H9 (cell line): ENCODE results near the gene ALOX15B. TPM values are rescaled to one million over a fixed set of nuclear protein-coding genes. Genes with fewer than 3 reads are reported as not detected.

ENCODE experiments used
- DNase-seq: peaks from one replicate; pipeline ENCODE4 v3.0.0-alpha.2; 2017
- H2AFZ ChIP-seq: one replicate; pipeline ENCODE4 v1.6.1; 2013; ENCODE audit warnings: mild to moderate bottlenecking, low read length, control low read depth, moderate library complexity
- H2AK5ac ChIP-seq: 2 replicates; pipeline ENCODE4 v1.6.1; 2013; ENCODE audit warnings: low read length, control low read depth, mixed read lengths; ENCODE audit not compliant: insufficient read length
- H2BK120ac ChIP-seq: one replicate; pipeline ENCODE4 v1.6.1; 2013; ENCODE audit warnings: low read depth, mild to moderate bottlenecking, low read length, control low read depth, inconsistent platforms; ENCODE audit not compliant: poor library complexity, severe bottlenecking
- H2BK12ac ChIP-seq: 2 replicates; pipeline ENCODE4 v1.6.1; 2013; ENCODE audit warnings: low read length, control low read depth, mixed read lengths, low read depth; ENCODE audit not compliant: insufficient read length
- H2BK15ac ChIP-seq: 2 replicates; pipeline ENCODE4 v1.6.1; 2013; ENCODE audit warnings: low read depth, low read length, control low read depth
- H2BK20ac ChIP-seq: one replicate; pipeline ENCODE4 v1.6.1; 2013; ENCODE audit warnings: low read depth, mild to moderate bottlenecking, low read length, control low read depth, inconsistent platforms; ENCODE audit not compliant: poor library complexity, severe bottlenecking
- H2BK5ac ChIP-seq: 2 replicates; pipeline ENCODE4 v1.6.1; 2013; ENCODE audit warnings: low read length, control low read depth, mixed read lengths; ENCODE audit not compliant: insufficient read length
- H3K14ac ChIP-seq: 2 replicates; pipeline ENCODE4 v1.6.1; 2013; ENCODE audit warnings: low read length, control low read depth; ENCODE audit not compliant: insufficient read depth
- H3K18ac ChIP-seq: 2 replicates; pipeline ENCODE4 v1.6.1; 2013; ENCODE audit warnings: low read depth, mild to moderate bottlenecking, mixed read lengths, low read length, control low read depth; ENCODE audit not compliant: insufficient read length
- H3K23ac ChIP-seq: 2 replicates; pipeline ENCODE4 v1.6.1; 2013; ENCODE audit warnings: low read length, control low read depth, mixed read lengths, low read depth; ENCODE audit not compliant: insufficient read length
- H3K23me2 ChIP-seq: 2 replicates; pipeline ENCODE4 v1.6.1; 2013; ENCODE audit warnings: low read depth, mild to moderate bottlenecking, mixed read lengths, low read length, control low read depth; ENCODE audit not compliant: insufficient read length, poor library complexity, severe bottlenecking
- H3K27ac ChIP-seq: 2 replicates; pipeline ENCODE4 v1.5.1; 2013; ENCODE audit warnings: low read length, control low read depth, mixed read lengths, low read depth; ENCODE audit not compliant: insufficient read length
- H3K27me3 ChIP-seq: 2 replicates; pipeline ENCODE4 v1.6.1; 2013; ENCODE audit warnings: low read length, control low read depth, inconsistent platforms; ENCODE audit not compliant: insufficient read depth
- H3K4ac ChIP-seq: 2 replicates; pipeline ENCODE4 v1.6.1; 2013; ENCODE audit warnings: low read depth, mild to moderate bottlenecking, control low read depth, inconsistent platforms, low read length, moderate library complexity
- H3K4me1 ChIP-seq: 2 replicates; pipeline ENCODE4 v1.6.1; 2013; ENCODE audit warnings: low read length, control low read depth, inconsistent platforms; ENCODE audit not compliant: insufficient read depth
- H3K4me2 ChIP-seq: 2 replicates; pipeline ENCODE4 v1.6.1; 2013; ENCODE audit warnings: low read length, control low read depth, mixed read lengths; ENCODE audit not compliant: insufficient read length, insufficient read depth
- H3K56ac ChIP-seq: 2 replicates; pipeline ENCODE4 v1.6.1; 2013; ENCODE audit warnings: low read depth, mild to moderate bottlenecking, mixed read lengths, low read length, control low read depth; ENCODE audit not compliant: insufficient read length
- H3K79me1 ChIP-seq: 2 replicates; pipeline ENCODE4 v1.6.1; 2013; ENCODE audit warnings: low read depth, mild to moderate bottlenecking, moderate library complexity, low read length, control low read depth, inconsistent platforms; ENCODE audit not compliant: insufficient read depth, poor library complexity, severe bottlenecking
- H3K79me2 ChIP-seq: 2 replicates; pipeline ENCODE4 v1.6.1; 2013; ENCODE audit warnings: low read length, control low read depth, inconsistent platforms; ENCODE audit not compliant: insufficient read depth
- H3K9ac ChIP-seq: 2 replicates; pipeline ENCODE4 v1.6.1; 2013; ENCODE audit warnings: low read length, control low read depth, mixed read lengths; ENCODE audit not compliant: insufficient read length; ENCODE audit errors: extremely low read depth
- H3K9me3 ChIP-seq: one replicate; pipeline ENCODE4 v1.6.1; 2013; ENCODE audit warnings: low read depth, low read length, inconsistent platforms; ENCODE audit not compliant: control insufficient read depth
- H3T11ph ChIP-seq: one replicate; pipeline ENCODE4 v1.6.1; 2013; ENCODE audit warnings: mild to moderate bottlenecking, low read length, control low read depth, inconsistent platforms
- H4K20me1 ChIP-seq: one replicate; pipeline ENCODE4 v1.6.1; 2013; ENCODE audit not compliant: control insufficient read depth, insufficient read length, insufficient read depth
- H4K5ac ChIP-seq: 2 replicates; pipeline ENCODE4 v1.6.1; 2013; ENCODE audit warnings: low read depth, mild to moderate bottlenecking, mixed read lengths, low read length, control low read depth; ENCODE audit not compliant: insufficient read length
- H4K8ac ChIP-seq: replicated peaks from 2 replicates; pipeline ENCODE4 v1.6.1; 2013; ENCODE audit warnings: low read length, control low read depth, mixed read lengths, low read depth; ENCODE audit not compliant: insufficient read length
- H4K91ac ChIP-seq: 2 replicates; pipeline ENCODE4 v1.6.1; 2013; ENCODE audit warnings: low read depth, mild to moderate bottlenecking, moderate library complexity, mixed read lengths, low read length, control low read depth; ENCODE audit not compliant: insufficient read length
- H3K27ac Mint-ChIP-seq, 3 experiments: 2 replicates in 2 of 3; 3 replicates in 1 of 3; pipeline ENCODE4 v1.8.0; 2020 to 2021; ENCODE audit warnings: mixed read lengths in 3 of 3, mild to moderate bottlenecking in 1 of 3, moderate library complexity in 1 of 3
- H3K27me3 Mint-ChIP-seq: 2 replicates; pipeline ENCODE4 v1.8.0; 2021; ENCODE audit warnings: low read depth, mild to moderate bottlenecking, moderate library complexity, mixed read lengths
- H3K36me3 Mint-ChIP-seq, 3 experiments: 2 replicates in 2 of 3; 3 replicates in 1 of 3; pipeline ENCODE4 v1.8.0; 2020 to 2021; ENCODE audit warnings: low read depth in 3 of 3, mixed read lengths in 3 of 3; ENCODE audit not compliant: insufficient read depth in 1 of 3
- H3K4me1 Mint-ChIP-seq, 2 experiments: 2 replicates each; pipeline ENCODE4 v1.8.0; 2020; ENCODE audit warnings: mixed read lengths in 2 of 2
- H3K4me3 Mint-ChIP-seq, 2 experiments: 2 replicates in 1 of 2; 3 replicates in 1 of 2; pipeline ENCODE4 v1.8.0; 2020 to 2021; ENCODE audit warnings: mild to moderate bottlenecking in 2 of 2, mixed read lengths in 2 of 2, moderate library complexity in 1 of 2
- H3K9me3 Mint-ChIP-seq, 2 experiments: 2 replicates in 1 of 2; 3 replicates in 1 of 2; pipeline ENCODE4 v1.8.0; 2020; ENCODE audit warnings: mild to moderate bottlenecking in 2 of 2, mixed read lengths in 2 of 2, moderate library complexity in 1 of 2
- CTCF ChIP-seq: fragments of 200-600 bp; sonication (generic); conservative IDR thresholded peaks from 3 replicates; pipeline ENCODE4 v1.8.0; 2021; ENCODE audit warnings: antibody characterized with exemption, mild to moderate bottlenecking
- WGBS: extraction: QIAGEN DNeasy Blood & Tissue Kit; methylation state at CpG from one replicate; pipeline ENCODE4 v1.1.7; 2013; ENCODE audit warnings: missing lambda C conversion rate, low lambda C conversion rate, mixed read lengths; ENCODE audit not compliant: insufficient read length; ENCODE audit errors: extremely low coverage; 5-methylcytosine and 5-hydroxymethylcytosine counted together
- total RNA-seq: library from RNA; stranded (reverse); gene quantifications from 2 replicates; pipeline ENCODE4 v1.2.1, GENCODE V29; 2021

The ALOX15B gene
- total RNA-seq, 1 experiment from 2014 or later: not detected

- WGBS: no CpG with 5 or more reads among the region's 20 CpGs
- Mint-ChIP-seq H3K4me3 (no peak within 1 kb of the TSS; a peak in 1 of 5 replicates), H3K4me1 (peaks cover 15 to 17% of the 10 kb centered on the region in 2 experiments), H3K36me3 (no peaks in the 10 kb centered on the region; a peak in 1 of 7 replicates), H3K27ac (no peak within 1 kb of the TSS; a peak in 1 of 7 replicates), H3K27me3 (peaks cover 55% of the 10 kb centered on the region), H3K9me3 (no peaks in the 10 kb centered on the region; a peak in 2 of 5 replicates)
- H3K23me2 ChIP-seq: no peaks in the 10 kb centered on the region
- no peaks in the 10 kb centered on the region; the same call in 1 of the 2 replicates for H3K4me1 ChIP-seq
- H3T11ph ChIP-seq: no peak within 1 kb of the TSS
- H3K56ac ChIP-seq: no peak within 1 kb of the TSS
- no peak within 1 kb of the TSS for H2AK5ac ChIP-seq
- no peak within 1 kb of the TSS for H3K4me2 ChIP-seq
- H2AFZ ChIP-seq: no peak within 1 kb of the TSS
- H3K9ac ChIP-seq: no peak within 1 kb of the TSS
- H4K91ac ChIP-seq: no peak within 1 kb of the TSS
- H3K27me3 ChIP-seq: no peaks in the 10 kb centered on the region
- H3K23ac ChIP-seq: no peak within 1 kb of the TSS
- no peak within 1 kb of the TSS for H2BK20ac ChIP-seq
- no peak for DNase-seq
- no peak within 1 kb of the TSS for H3K27ac ChIP-seq
- TF ChIP-seq CTCF: no peak
- no peak within 1 kb of the TSS for H3K4ac ChIP-seq
- H3K14ac ChIP-seq: no peak within 1 kb of the TSS
- no peaks in the 10 kb centered on the region for H3K9me3 ChIP-seq
- H4K8ac ChIP-seq: no peak within 1 kb of the TSS
- H3K18ac ChIP-seq: no peak within 1 kb of the TSS
- no peak within 1 kb of the TSS for H4K5ac ChIP-seq
- no peaks in the 10 kb centered on the region for H4K20me1 ChIP-seq
- H3K79me1 ChIP-seq: no peaks in the 10 kb centered on the region
- H2BK120ac ChIP-seq: no peak within 1 kb of the TSS
- no peak within 1 kb of the TSS for H2BK15ac ChIP-seq
- H2BK5ac ChIP-seq: no peak within 1 kb of the TSS
- no peak within 1 kb of the TSS for H2BK12ac ChIP-seq
- H3K79me2 ChIP-seq: no peaks in the 10 kb centered on the region
Observed at GRCh38 chr17:8087075-8087951, 48.5 kb downstream of the ALOX15B start, which contains the start of gene ALOX12B. ALOX12B (minus strand) TSS chr17:8087716; CDS start chr17:8087442, 274 bp downstream.
